ENCODE measurements around the gene CSN1S1.

- TF ChIP-seq CTCF (IDR thresholded peaks at IDR 0.05; ENCODE audit: low read depth, low read length) (no peak), MAX (IDR thresholded peaks at IDR 0.05; ENCODE audit: low read depth, low read length) (no peak), POLR2A (IDR thresholded peaks at IDR 0.05; ENCODE audit: extremely low read depth, insufficient read length) (no peak), MYC (IDR thresholded peaks at IDR 0.05; ENCODE audit: low read depth, low read length) (no peak)
Observed at GRCh38 chr4:69930768-69931167, at the start of gene CSN1S1.
